ENCODE measurements around the gene THSD7B. TPM values are rescaled to one million over a fixed set of nuclear protein-coding genes. Genes with fewer than 3 reads are reported as not detected.

The THSD7B gene
- total and polyA plus RNA-seq, 10 donors = 0.02 to 0.17 (median 0.09) TPM; not detected in 7

DNA sequence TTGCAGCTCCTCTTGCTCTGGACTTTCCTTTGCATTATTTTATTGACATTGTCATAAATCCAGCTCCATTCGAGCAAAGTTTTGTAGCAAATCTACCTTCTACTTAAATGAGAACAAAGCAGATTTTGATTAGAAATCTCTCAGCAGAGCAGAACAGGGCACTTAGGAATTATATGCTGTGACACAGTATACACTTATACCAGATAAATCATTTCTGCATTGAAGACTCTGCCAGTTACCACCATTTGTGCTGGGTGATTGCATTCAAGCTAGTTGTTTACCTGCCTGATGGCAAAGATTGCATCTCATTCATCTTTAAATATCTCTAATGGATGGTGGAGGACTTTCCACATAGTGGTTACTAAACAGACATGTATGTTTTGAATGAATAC, 757.3 kb downstream of the THSD7B start:
- no peak for DNase-seq
- no peak overlapping the region for H3K27ac ChIP-seq
- 69 to 89% (median 71%) methylated on average over 1 of the region's 1 CpG for WGBS, 5 donors
- peaks cover 0 to 10% (median 0%) of the 10 kb centered on the region in 8 donors for H3K9me3 ChIP-seq
- H3K36me3 ChIP-seq = no peaks in the 10 kb centered on the region
- TF ChIP-seq, protein P1, sequence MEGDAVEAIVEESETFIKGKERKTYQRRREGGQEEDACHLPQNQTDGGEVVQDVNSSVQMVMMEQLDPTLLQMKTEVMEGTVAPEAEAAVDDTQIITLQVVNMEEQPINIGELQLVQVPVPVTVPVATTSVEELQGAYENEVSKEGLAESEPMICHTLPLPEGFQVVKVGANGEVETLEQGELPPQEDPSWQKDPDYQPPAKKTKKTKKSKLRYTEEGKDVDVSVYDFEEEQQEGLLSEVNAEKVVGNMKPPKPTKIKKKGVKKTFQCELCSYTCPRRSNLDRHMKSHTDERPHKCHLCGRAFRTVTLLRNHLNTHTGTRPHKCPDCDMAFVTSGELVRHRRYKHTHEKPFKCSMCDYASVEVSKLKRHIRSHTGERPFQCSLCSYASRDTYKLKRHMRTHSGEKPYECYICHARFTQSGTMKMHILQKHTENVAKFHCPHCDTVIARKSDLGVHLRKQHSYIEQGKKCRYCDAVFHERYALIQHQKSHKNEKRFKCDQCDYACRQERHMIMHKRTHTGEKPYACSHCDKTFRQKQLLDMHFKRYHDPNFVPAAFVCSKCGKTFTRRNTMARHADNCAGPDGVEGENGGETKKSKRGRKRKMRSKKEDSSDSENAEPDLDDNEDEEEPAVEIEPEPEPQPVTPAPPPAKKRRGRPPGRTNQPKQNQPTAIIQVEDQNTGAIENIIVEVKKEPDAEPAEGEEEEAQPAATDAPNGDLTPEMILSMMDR (IDR thresholded peaks at IDR 0.05 in 8 of 11, conservative IDR thresholded peaks at IDR 0.05 in 3 of 11) = no peak
- TF ChIP-seq POLR2A (IDR thresholded peaks at IDR 0.05) (no peak), POLR2AphosphoS5 (IDR thresholded peaks at IDR 0.05) (no peak)
- H3K4me1 ChIP-seq = no peaks in the 10 kb centered on the region
- intact Hi-C loops (cut with DNase I; ENCODE audit: low total_unique reads) = no loop called here
- H3K27me3 ChIP-seq (replicated peaks in 1 of 7) = no peaks in the 10 kb centered on the region
- H3K4me3 ChIP-seq = no peak overlapping the region

DNA sequence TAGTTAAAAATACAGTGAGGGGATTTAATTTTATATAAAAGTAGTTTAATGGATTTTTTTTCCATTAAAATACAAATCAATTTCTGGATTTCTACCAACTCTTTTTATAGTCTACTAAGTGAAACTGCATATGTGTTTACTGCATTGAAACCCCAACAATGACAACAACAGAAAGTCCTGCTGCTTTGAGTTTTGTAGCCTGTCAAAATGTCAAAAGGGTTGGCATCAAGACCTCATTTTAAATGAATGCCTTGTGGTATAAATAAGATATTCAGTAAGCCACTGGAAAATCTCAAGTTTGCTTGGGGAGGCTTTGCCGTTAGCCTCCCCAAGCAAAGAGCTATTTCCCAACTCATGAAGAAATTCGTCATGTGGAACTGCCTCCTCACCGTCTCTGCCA, 758.6 kb downstream of the THSD7B start:
- Histone ChIP-seq H3K4me3 (no peak overlapping the region), H3K27me3 (replicated peaks in 1 of 7) (no peaks in the 10 kb centered on the region), H3K9me3 (no peaks in the 10 kb centered on the region), H3K27ac (no peak overlapping the region), H3K36me3 (no peaks in the 10 kb centered on the region), H3K4me1 (no peaks in the 10 kb centered on the region)
- no peak for TF ChIP-seq POLR2A (IDR thresholded peaks at IDR 0.05)
- TF ChIP-seq, protein P1 (IDR thresholded peaks at IDR 0.05 in 8 of 11, conservative IDR thresholded peaks at IDR 0.05 in 3 of 11) = no peak
- TF ChIP-seq POLR2AphosphoS5 (IDR thresholded peaks at IDR 0.05) = no peak
- no peak for DNase-seq
- intact Hi-C loops (cut with DNase I; ENCODE audit: low total_unique reads) = no loop called here
- 45 to 75% (median 67%) methylated on average over 3 of the region's 3 CpGs for WGBS, 5 donors

DNA sequence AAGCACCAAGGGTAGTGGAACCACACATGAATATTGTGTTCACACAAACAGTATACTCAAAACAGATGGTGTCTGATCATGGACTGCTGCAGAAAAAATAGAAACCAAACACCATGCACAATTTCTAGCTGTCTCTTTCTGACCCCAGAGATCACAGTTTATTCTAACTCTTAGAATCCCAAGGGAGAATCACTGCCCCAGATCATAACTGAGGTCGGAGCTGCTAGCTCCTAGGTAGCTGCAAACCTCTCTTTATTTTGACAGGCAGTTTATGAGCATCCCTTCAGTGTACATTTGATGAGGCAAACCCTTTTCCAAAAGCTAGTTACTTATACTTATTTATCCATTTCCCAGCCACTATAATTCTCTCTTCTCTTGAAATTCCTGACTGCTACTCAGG, 759.8 kb downstream of the THSD7B start:
- Histone ChIP-seq H3K27me3 (replicated peaks in 1 of 7) (no peaks in the 10 kb centered on the region), H3K4me1 (no peaks in the 10 kb centered on the region), H3K27ac (no peak overlapping the region), H3K9me3 (no peaks in the 10 kb centered on the region), H3K36me3 (no peaks in the 10 kb centered on the region), H3K4me3 (no peak overlapping the region)
- no peak for TF ChIP-seq POLR2A (IDR thresholded peaks at IDR 0.05)
- TF ChIP-seq, protein P1 (IDR thresholded peaks at IDR 0.05 in 8 of 11, conservative IDR thresholded peaks at IDR 0.05 in 3 of 11) = no peak
- no peak for TF ChIP-seq POLR2AphosphoS5 (IDR thresholded peaks at IDR 0.05)
- DNase-seq = no peak
- 29 to 52% (median 47%) methylated on average over 1 of the region's 1 CpG for WGBS, 5 donors
- intact Hi-C loops (cut with DNase I; ENCODE audit: low total_unique reads) = no loop called here

DNA sequence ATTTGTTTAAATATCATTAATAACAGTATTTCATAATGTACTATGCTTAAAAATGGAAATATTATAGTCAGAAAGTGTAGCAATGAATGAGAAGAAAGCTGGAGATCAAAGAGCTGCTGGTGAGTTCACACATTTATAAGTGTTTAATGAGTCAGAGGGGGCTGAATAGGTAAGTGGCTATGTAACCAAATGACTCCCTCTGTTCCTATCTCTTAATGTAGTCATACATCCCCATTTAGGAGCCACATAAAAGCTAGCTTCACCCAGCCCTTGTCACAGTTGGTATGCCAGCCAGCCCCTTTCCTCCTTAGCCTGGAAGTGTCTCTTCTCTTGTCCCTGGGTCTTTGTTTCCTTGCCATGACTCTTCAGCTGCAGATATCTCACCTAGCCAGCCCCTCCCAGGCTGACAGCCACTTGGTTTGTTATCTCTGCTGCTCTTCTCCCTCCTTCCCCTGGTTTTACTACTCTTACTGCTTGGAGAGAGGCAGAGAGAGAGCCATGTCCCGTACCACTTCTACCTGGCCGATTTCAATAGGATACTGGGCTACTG, 760.4 kb downstream of the THSD7B start:
- intact Hi-C loops (cut with DNase I; ENCODE audit: low total_unique reads) = no loop called here
- Histone ChIP-seq H3K27ac (no peak overlapping the region), H3K27me3 (replicated peaks in 1 of 7) (no peaks in the 10 kb centered on the region), H3K36me3 (no peaks in the 10 kb centered on the region), H3K4me3 (no peak overlapping the region), H3K4me1 (no peaks in the 10 kb centered on the region), H3K9me3 (no peaks in the 10 kb centered on the region)
- no peak for DNase-seq
- WGBS, 5 donors = 66 to 82% (median 73%) methylated on average over 2 of the region's 2 CpGs
- TF ChIP-seq POLR2A (IDR thresholded peaks at IDR 0.05) = no peak
- no peak for TF ChIP-seq POLR2AphosphoS5 (IDR thresholded peaks at IDR 0.05)
- TF ChIP-seq, protein P1 (IDR thresholded peaks at IDR 0.05 in 8 of 11, conservative IDR thresholded peaks at IDR 0.05 in 3 of 11) = no peak

Measured in spleen (tissue), 11 donors.